HepG2 (cell line): ENCODE data around the gene MADCAM1. TPM values are rescaled to one million over a fixed set of nuclear protein-coding genes. Genes with fewer than 3 reads are reported as not detected.
A peak's percentile ranks its signal among the peaks of the same experiment; 100 is the strongest.

ENCODE experiments used
- AGO1 ChIP-seq: fragments of 200-400 bp; formaldehyde crosslinking; IDR thresholded peaks from 2 replicates; pipeline ENCODE4 v1.6.1; 2017; ENCODE audit warnings: mild to moderate bottlenecking, low read depth, low read length, moderate library complexity; ENCODE audit not compliant: poor library complexity, severe bottlenecking
- AKAP8 ChIP-seq: sonication (generic); formaldehyde crosslinking; IDR thresholded peaks from 2 replicates; pipeline ENCODE4 v1.5.1; 2020; ENCODE audit warnings: mild to moderate bottlenecking, missing genetic modification reagents
- GABPB1 ChIP-seq: IDR thresholded peaks from 2 replicates; pipeline ENCODE4 v1.6.1; 2016; ENCODE audit warnings: mild to moderate bottlenecking, missing genetic modification reagents, moderate library complexity, missing compliant biosample characterization
- HNRNPH1 ChIP-seq: fragments of 200-400 bp; formaldehyde crosslinking; optimal IDR thresholded peaks from 2 replicates; pipeline ENCODE3; 2017; ENCODE audit warnings: mild to moderate bottlenecking, low read depth, low read length
- KDM1A ChIP-seq: IDR thresholded peaks from 2 replicates; pipeline ENCODE4 v1.6.1; 2016; ENCODE audit warnings: missing compliant biosample characterization
- NCOA1 ChIP-seq: sonication (generic); formaldehyde crosslinking; IDR thresholded peaks from 2 replicates; pipeline ENCODE4 v1.9.0; 2021; ENCODE audit warnings: missing genetic modification reagents
- ZNF136 ChIP-seq: sonication (generic); formaldehyde crosslinking; IDR thresholded peaks from 2 replicates; pipeline ENCODE4 v1.8.1; 2022; ENCODE audit warnings: low read depth, mild to moderate bottlenecking, moderate library complexity, missing genetic modification reagents
- ZNF143 ChIP-seq: sonication (generic); formaldehyde crosslinking; IDR thresholded peaks from 2 replicates; pipeline ENCODE4 v1.4.0; 2020; ENCODE audit warnings: missing genetic modification reagents
- ZNF225 ChIP-seq: sonication (generic); formaldehyde crosslinking; IDR thresholded peaks from 2 replicates; pipeline ENCODE4 v1.4.0; 2020; ENCODE audit warnings: mild to moderate bottlenecking, missing genetic modification reagents
- ZNF432 ChIP-seq: sonication (generic); formaldehyde crosslinking; IDR thresholded peaks from 2 replicates; pipeline ENCODE4 v1.5.0; 2020; ENCODE audit warnings: missing genetic modification reagents, mild to moderate bottlenecking, borderline replicate concordance
- ZNF615 ChIP-seq: sonication (generic); formaldehyde crosslinking; IDR thresholded peaks from 2 replicates; pipeline ENCODE4 v1.5.0; 2020; ENCODE audit warnings: mild to moderate bottlenecking, missing genetic modification reagents, borderline replicate concordance
- ZNF776 ChIP-seq: sonication (generic); formaldehyde crosslinking; IDR thresholded peaks from 2 replicates; pipeline ENCODE4 v1.4.0; 2020; ENCODE audit warnings: mild to moderate bottlenecking, missing genetic modification reagents
- polyA plus RNA-seq, 8 experiments: library from polyadenylated mRNA; depleted of rRNA in 3 of 8; stranded (reverse) in 7 of 8; unstranded in 1 of 8; fragments of >200 nt; fragmentation: Illumina TruSeq in 4 of 8; extraction: Trizol in 4 of 8; gene quantifications; 2 replicates each; pipeline versions ENCODE4 v1.2.1 to v1.2.3, GENCODE V29; 2011 to 2016; ENCODE audit warnings: low read depth in 4 of 8, missing spikeins in 1 of 8, mixed read lengths in 1 of 8; ENCODE audit not compliant: insufficient read depth in 1 of 8
- total RNA-seq, 5 experiments: library from RNA; depleted of rRNA; stranded (reverse); fragments of >200 nt; fragmentation: Illumina TruSeq; extraction: Trizol; gene quantifications; 2 replicates each; pipeline ENCODE4 v1.2.3, GENCODE V29; 2016; ENCODE audit warnings: low read depth in 1 of 5
- TF ChIP-seq, protein P1 (sequence below): IDR thresholded peaks from 2 replicates; pipeline ENCODE4 v1.6.1; 2016
- TF ChIP-seq, protein P2 (sequence below): sonication (generic); formaldehyde crosslinking; IDR thresholded peaks from 2 replicates; pipeline ENCODE4 v1.5.1; 2020; ENCODE audit warnings: mild to moderate bottlenecking, missing genetic modification reagents, moderate library complexity
- TF ChIP-seq, protein P3 (sequence below): sonication (generic); formaldehyde crosslinking; IDR thresholded peaks from 2 replicates; pipeline ENCODE4 v1.4.0; 2020; ENCODE audit warnings: mild to moderate bottlenecking, missing genetic modification reagents
- TF ChIP-seq, protein P4 (sequence below): sonication (generic); formaldehyde crosslinking; conservative IDR thresholded peaks from 2 replicates; pipeline ENCODE4 v1.4.0; 2020; ENCODE audit warnings: mild to moderate bottlenecking, missing genetic modification reagents, moderate library complexity
- TF ChIP-seq, protein P5 (sequence below): IDR thresholded peaks from 2 replicates; pipeline ENCODE4 v1.4.0; 2020; ENCODE audit warnings: mild to moderate bottlenecking, missing genetic modification reagents

The MADCAM1 gene
- total and polyA plus RNA-seq, 2 of the 13 experiments (the other 11 are each of a cell fraction or from before 2014, with no cell fraction given) = 0.29 to 0.33 TPM

DNA sequence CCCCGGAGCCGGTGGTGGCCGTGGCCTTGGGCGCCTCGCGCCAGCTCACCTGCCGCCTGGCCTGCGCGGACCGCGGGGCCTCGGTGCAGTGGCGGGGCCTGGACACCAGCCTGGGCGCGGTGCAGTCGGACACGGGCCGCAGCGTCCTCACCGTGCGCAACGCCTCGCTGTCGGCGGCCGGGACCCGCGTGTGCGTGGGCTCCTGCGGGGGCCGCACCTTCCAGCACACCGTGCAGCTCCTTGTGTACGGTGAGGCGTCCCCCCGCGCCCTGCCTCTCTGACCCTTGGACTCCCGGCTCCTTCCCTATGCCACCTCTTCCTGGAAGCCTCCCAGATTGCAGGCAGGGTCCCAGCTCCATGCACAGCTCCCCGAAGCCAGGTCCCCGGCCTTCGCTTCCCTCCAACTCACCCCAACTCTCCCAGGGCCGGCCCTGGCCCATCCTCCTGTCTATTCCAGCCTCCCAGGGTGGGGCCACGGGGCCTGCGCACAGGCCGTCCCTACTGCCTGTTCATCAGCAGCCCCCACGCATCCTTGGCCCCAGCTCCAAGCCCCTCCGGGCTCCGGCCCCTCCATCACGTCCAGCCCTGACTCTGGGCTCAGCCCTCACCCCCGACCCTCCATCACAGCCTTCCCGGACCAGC is 1.7 kb downstream of the MADCAM1 start (continued):
- TF ChIP-seq KDM1A (CRISPR knock-in tag) (0 out of 2 replicates have a peak, but pooled peaks have one; percentile 48), NCOA1 (CRISPR knock-in tag) (no peak), AKAP8 (CRISPR knock-in tag) (peak; percentile 54; the same call in 1 of the 2 replicates), ZNF225 (CRISPR knock-in tag) (no peak), ZNF776 (CRISPR knock-in tag) (no peak), GABPB1 (CRISPR knock-in tag) (peak; percentile 30; the same call in 1 of the 2 replicates), ZNF136 (no peak), ZNF143 (CRISPR knock-in tag) (0 out of 2 replicates have a peak, but pooled peaks have one; percentile 20), ZNF432 (CRISPR knock-in tag) (no peak), ZNF615 (no peak), AGO1 (no peak), HNRNPH1 (no peak)
- TF ChIP-seq, protein P1, sequence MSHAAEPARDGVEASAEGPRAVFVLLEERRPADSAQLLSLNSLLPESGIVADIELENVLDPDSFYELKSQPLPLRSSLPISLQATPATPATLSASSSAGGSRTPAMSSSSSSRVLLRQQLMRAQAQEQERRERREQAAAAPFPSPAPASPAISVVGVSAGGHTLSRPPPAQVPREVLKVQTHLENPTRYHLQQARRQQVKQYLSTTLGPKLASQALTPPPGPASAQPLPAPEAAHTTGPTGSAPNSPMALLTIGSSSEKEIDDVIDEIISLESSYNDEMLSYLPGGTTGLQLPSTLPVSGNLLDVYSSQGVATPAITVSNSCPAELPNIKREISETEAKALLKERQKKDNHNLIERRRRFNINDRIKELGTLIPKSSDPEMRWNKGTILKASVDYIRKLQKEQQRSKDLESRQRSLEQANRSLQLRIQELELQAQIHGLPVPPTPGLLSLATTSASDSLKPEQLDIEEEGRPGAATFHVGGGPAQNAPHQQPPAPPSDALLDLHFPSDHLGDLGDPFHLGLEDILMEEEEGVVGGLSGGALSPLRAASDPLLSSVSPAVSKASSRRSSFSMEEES (CRISPR knock-in tag) = no peak
- TF ChIP-seq, protein P2, sequence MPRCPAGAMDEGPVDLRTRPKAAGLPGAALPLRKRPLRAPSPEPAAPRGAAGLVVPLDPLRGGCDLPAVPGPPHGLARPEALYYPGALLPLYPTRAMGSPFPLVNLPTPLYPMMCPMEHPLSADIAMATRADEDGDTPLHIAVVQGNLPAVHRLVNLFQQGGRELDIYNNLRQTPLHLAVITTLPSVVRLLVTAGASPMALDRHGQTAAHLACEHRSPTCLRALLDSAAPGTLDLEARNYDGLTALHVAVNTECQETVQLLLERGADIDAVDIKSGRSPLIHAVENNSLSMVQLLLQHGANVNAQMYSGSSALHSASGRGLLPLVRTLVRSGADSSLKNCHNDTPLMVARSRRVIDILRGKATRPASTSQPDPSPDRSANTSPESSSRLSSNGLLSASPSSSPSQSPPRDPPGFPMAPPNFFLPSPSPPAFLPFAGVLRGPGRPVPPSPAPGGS (CRISPR knock-in tag) = peak; percentile 22; the same call in 1 of the 2 replicates
- TF ChIP-seq, protein P3, sequence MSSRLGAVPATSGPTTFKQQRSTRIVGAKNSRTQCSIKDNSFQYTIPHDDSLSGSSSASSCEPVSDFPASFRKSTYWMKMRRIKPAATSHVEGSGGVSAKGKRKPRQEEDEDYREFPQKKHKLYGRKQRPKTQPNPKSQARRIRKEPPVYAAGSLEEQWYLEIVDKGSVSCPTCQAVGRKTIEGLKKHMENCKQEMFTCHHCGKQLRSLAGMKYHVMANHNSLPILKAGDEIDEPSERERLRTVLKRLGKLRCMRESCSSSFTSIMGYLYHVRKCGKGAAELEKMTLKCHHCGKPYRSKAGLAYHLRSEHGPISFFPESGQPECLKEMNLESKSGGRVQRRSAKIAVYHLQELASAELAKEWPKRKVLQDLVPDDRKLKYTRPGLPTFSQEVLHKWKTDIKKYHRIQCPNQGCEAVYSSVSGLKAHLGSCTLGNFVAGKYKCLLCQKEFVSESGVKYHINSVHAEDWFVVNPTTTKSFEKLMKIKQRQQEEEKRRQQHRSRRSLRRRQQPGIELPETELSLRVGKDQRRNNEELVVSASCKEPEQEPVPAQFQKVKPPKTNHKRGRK (CRISPR knock-in tag) = no peak
- TF ChIP-seq, protein P4, sequence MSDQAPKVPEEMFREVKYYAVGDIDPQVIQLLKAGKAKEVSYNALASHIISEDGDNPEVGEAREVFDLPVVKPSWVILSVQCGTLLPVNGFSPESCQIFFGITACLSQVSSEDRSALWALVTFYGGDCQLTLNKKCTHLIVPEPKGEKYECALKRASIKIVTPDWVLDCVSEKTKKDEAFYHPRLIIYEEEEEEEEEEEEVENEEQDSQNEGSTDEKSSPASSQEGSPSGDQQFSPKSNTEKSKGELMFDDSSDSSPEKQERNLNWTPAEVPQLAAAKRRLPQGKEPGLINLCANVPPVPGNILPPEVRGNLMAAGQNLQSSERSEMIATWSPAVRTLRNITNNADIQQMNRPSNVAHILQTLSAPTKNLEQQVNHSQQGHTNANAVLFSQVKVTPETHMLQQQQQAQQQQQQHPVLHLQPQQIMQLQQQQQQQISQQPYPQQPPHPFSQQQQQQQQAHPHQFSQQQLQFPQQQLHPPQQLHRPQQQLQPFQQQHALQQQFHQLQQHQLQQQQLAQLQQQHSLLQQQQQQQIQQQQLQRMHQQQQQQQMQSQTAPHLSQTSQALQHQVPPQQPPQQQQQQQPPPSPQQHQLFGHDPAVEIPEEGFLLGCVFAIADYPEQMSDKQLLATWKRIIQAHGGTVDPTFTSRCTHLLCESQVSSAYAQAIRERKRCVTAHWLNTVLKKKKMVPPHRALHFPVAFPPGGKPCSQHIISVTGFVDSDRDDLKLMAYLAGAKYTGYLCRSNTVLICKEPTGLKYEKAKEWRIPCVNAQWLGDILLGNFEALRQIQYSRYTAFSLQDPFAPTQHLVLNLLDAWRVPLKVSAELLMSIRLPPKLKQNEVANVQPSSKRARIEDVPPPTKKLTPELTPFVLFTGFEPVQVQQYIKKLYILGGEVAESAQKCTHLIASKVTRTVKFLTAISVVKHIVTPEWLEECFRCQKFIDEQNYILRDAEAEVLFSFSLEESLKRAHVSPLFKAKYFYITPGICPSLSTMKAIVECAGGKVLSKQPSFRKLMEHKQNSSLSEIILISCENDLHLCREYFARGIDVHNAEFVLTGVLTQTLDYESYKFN (CRISPR knock-in tag) = no peak
- TF ChIP-seq, protein P5, sequence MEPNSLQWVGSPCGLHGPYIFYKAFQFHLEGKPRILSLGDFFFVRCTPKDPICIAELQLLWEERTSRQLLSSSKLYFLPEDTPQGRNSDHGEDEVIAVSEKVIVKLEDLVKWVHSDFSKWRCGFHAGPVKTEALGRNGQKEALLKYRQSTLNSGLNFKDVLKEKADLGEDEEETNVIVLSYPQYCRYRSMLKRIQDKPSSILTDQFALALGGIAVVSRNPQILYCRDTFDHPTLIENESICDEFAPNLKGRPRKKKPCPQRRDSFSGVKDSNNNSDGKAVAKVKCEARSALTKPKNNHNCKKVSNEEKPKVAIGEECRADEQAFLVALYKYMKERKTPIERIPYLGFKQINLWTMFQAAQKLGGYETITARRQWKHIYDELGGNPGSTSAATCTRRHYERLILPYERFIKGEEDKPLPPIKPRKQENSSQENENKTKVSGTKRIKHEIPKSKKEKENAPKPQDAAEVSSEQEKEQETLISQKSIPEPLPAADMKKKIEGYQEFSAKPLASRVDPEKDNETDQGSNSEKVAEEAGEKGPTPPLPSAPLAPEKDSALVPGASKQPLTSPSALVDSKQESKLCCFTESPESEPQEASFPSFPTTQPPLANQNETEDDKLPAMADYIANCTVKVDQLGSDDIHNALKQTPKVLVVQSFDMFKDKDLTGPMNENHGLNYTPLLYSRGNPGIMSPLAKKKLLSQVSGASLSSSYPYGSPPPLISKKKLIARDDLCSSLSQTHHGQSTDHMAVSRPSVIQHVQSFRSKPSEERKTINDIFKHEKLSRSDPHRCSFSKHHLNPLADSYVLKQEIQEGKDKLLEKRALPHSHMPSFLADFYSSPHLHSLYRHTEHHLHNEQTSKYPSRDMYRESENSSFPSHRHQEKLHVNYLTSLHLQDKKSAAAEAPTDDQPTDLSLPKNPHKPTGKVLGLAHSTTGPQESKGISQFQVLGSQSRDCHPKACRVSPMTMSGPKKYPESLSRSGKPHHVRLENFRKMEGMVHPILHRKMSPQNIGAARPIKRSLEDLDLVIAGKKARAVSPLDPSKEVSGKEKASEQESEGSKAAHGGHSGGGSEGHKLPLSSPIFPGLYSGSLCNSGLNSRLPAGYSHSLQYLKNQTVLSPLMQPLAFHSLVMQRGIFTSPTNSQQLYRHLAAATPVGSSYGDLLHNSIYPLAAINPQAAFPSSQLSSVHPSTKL (CRISPR knock-in tag) = 0 out of 2 replicates have a peak, but pooled peaks have one; percentile 16
